Measurements from ENCODE around the gene CYP27C1. TPM values are rescaled to one million over a fixed set of nuclear protein-coding genes. Genes with fewer than 3 reads are reported as not detected.

The CYP27C1 gene
- total and polyA plus RNA-seq, 5 experiments from 2014 or later: not detected

DNA sequence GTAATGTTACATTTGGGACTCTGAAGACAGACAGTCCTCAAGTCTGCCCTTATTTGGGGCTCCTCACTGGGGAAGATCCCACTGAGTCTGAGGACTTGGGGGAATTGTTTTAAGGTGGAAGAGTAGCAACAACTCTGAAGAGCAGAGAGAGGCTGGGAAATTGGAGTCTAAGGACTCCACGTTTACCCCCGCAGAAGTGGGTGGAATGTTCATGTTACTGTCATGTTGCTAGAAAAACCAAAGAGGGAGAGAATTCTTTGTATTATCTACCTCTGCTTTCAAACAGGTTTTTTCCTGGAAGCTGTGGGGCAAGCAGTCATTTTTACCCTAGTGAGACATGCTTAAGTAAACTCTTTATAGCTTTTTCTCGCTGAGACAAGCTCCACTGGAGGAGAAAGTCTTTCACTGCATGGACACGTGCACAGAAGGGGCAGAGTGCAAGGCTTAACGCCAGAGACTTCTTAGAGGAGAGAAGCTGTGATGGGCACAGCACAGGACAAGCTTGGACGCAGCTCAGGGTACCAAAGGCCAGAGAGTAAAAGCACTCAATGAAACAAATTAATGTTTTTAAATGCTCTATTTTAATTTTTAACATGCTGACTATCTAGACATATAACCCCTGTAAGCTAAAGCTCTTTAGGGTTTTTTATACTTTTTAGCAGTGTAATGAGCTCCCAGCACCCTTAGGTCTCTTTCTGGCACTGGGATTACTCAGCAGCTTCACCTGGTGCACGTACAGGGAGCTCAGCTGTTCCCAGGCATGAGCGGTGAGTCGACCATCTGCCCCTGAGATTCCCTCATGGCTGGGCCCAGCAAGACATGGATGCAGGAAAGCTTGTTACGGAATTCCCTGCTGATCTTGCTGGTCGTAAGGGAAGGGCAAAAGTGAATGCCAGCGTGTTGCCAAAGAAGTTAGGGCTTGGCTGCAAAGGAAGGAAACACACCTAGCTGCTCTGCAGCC, 58.6 kb downstream of the CYP27C1 start:
- H3K27ac Mint-ChIP-seq: peak overlapping the region in 2 of 10 donors; percentile 27 to 34
- DNase-seq: no peak

DNA sequence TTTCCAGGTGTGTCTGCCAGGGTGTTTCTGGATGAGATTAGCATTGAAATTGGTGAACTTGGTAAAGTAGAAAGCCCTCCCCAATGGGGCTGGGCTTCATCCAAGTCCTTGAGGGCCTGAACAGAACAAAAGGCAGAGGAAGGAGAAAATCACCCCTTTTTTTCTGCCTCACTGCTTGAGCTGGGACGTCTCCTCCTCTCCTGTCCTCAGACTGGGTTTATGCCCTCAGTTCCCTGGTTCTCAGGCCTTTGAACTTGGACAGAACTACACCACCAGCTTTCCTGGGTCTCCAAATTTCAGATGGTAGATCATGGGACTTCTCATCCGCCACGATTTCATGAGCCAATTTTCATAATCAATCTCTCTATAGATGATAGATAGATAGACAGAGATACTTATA, 59.4 kb downstream of the CYP27C1 start:
- H3K4me1 Mint-ChIP-seq: peaks cover 0 to 10% (median 0%) of the 10 kb centered on the region in 4 donors
- POLR2A ChIA-PET: no interaction called here
- H3K36me3 Mint-ChIP-seq: no peaks in the 10 kb centered on the region
- H3K27ac Mint-ChIP-seq: no peak overlapping the region
- DNase-seq: no peak
- no peak for ATAC-seq
- no peaks in the 10 kb centered on the region for H3K9me3 Mint-ChIP-seq
- H3K4me3 Mint-ChIP-seq: no peak overlapping the region
- peaks cover 0 to 2% (median 0%) of the 10 kb centered on the region in 5 donors for H3K27me3 Mint-ChIP-seq

More for the DNA sequence above, 58.6 kb downstream of the CYP27C1 start:
- Mint-ChIP-seq H3K27me3 (peaks cover 0 to 2% (median 0%) of the 10 kb centered on the region in 5 donors), H3K4me1 (peaks cover 0 to 10% (median 0%) of the 10 kb centered on the region in 4 donors), H3K4me3 (no peak overlapping the region), H3K36me3 (no peaks in the 10 kb centered on the region), H3K9me3 (no peaks in the 10 kb centered on the region)
- POLR2A ChIA-PET: no interaction called here
- no peak for ATAC-seq

DNA sequence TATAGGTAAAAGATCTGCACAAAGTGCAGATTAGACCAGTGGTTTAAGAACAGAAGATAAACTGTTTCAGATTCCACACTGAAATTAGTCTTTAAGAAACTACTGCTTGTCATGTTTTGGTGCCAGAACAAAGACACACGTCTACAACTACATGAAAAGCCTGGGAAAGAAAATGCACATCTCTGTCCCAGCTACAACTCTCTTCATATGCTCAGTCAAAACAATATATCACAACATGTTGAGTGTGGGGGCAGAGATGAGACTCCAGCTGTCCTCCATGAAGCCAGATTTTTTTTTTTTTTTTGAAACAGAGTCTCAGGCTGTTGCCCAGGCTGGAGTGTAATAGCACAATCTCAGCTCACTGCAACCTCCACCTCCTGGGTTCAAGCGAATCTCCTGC, 60.6 kb downstream of the CYP27C1 start:
- Mint-ChIP-seq H3K36me3 (no peaks in the 10 kb centered on the region), H3K27me3 (peaks cover 0 to 2% (median 0%) of the 10 kb centered on the region in 5 donors), H3K4me1 (peaks cover 0 to 14% (median 0%) of the 10 kb centered on the region in 4 donors), H3K9me3 (no peaks in the 10 kb centered on the region), H3K4me3 (no peak overlapping the region), H3K27ac (no peak overlapping the region)
- POLR2A ChIA-PET: no interaction called here
- ATAC-seq: no peak
- no peak for DNase-seq

DNA sequence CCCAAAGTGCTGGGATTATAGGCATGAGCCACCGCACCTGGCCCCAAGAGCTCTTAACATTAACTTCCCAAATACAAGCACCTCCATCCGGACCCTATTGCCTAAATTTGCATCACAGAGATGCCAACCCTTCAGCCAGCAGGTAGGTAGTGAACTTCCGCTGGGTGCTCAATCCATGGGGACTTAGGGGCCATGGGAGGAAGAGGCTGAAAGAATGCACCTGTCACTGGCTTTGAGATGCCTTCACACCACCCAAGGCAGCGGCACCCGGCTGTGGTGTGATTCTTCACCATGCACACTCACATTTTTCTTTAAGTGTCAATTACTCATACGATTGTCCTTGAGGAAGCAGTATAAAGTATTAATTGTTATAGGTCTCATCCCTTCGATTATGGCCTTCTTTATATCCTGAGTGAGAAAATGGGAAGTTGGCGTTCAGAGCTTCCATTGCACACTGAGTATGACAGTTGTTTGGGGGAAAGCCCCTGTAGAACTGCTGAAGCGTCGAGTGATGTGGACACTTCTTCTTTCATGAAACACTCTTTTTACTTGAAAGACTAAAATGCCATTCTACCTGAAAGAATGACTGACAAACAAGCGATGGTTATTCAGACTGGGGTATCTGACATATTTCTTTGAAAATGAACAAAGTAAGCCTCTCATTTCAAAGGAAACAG, 61.3 kb downstream of the CYP27C1 start:
- ATAC-seq: no peak
- POLR2A ChIA-PET: interaction anchor here (0.6 kb wide), 1 partner anchor 568 kb away, joined by 5 read pairs; no protein-coding TSS in a partner anchor
- no peak overlapping the region for H3K27ac Mint-ChIP-seq

DNA sequence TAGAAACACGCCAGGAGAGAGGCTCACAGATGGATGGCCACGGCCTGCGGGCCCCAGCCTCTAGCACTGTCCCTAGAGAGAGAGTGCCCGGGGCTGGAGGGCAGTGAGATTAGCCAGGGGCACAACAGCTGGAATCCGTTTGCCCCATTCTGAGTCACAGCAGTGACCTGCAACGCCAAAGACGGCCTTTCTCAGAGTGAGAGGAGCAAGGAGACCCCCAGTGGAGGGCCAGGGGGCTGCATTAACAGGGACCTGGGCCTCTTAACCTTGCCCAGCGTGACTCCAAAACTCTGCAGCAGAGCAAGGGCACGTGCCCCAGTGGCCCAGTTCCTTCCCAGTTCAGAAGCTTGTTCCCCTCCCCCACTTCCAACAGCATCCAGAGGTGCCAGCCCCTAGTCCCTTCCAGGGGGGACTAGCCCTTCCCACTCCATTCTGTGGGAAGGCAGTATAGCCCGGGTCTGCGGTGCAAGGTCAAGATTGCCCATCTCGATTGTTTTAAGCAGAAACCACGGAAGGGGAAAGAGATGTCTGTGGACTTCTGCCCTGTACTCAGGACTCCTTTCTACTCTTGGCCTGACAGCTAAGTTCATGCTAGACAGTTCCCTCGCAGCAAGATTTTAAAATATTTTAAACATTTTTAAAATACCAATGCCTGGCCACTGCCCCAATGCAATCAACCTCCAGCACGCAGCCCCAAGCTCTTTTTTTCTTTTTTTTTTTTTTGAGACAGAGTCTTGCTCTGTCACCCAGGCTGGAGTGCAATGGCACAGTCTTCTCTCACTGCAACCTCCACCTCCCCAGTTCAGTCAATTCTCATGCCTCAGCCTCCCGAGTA, 62.2 kb downstream of the CYP27C1 start:
- no peaks in the 10 kb centered on the region for H3K36me3 Mint-ChIP-seq
- no peak for ATAC-seq
- no peaks in the 10 kb centered on the region for H3K9me3 Mint-ChIP-seq
- DNase-seq: peak in 1 of 10 donors; percentile 13
- H3K4me3 Mint-ChIP-seq: no peak overlapping the region
- peaks cover 0 to 2% (median 0%) of the 10 kb centered on the region in 5 donors for H3K27me3 Mint-ChIP-seq
- peaks cover 0 to 14% (median 0%) of the 10 kb centered on the region in 4 donors for H3K4me1 Mint-ChIP-seq
- H3K27ac Mint-ChIP-seq: peak overlapping the region in 1 of 10 donors; percentile 15
- POLR2A ChIA-PET: interaction anchor here (0.6 to 1.0 kb wide), 2 partner anchors 77 to 567 kb away, joined by 3 to 5 read pairs; no protein-coding TSS in a partner anchor

More for the DNA sequence above, 61.3 kb downstream of the CYP27C1 start:
- Mint-ChIP-seq H3K4me3 (no peak overlapping the region), H3K36me3 (no peaks in the 10 kb centered on the region), H3K4me1 (peaks cover 0 to 14% (median 0%) of the 10 kb centered on the region in 4 donors), H3K27me3 (peaks cover 0 to 2% (median 0%) of the 10 kb centered on the region in 5 donors), H3K9me3 (no peaks in the 10 kb centered on the region)
- no peak for DNase-seq

GRCh38 chr2:127157114-127157513, 63.0 kb downstream of the CYP27C1 start:
- H3K4me3 Mint-ChIP-seq: no peak overlapping the region
- peaks cover 0 to 14% (median 0%) of the 10 kb centered on the region in 4 donors for H3K4me1 Mint-ChIP-seq
- H3K9me3 Mint-ChIP-seq: peaks cover 0 to 2% (median 0%) of the 10 kb centered on the region in 9 donors
- ATAC-seq (no peak), DNase-seq (no peak)
- no peaks in the 10 kb centered on the region for H3K36me3 Mint-ChIP-seq
- peaks cover 0 to 2% (median 0%) of the 10 kb centered on the region in 5 donors for H3K27me3 Mint-ChIP-seq
- POLR2A ChIA-PET: interaction anchor here (1.0 kb wide), 1 partner anchor 77 kb away, joined by 3 read pairs; no protein-coding TSS in a partner anchor
- H3K27ac Mint-ChIP-seq: no peak overlapping the region

DNA sequence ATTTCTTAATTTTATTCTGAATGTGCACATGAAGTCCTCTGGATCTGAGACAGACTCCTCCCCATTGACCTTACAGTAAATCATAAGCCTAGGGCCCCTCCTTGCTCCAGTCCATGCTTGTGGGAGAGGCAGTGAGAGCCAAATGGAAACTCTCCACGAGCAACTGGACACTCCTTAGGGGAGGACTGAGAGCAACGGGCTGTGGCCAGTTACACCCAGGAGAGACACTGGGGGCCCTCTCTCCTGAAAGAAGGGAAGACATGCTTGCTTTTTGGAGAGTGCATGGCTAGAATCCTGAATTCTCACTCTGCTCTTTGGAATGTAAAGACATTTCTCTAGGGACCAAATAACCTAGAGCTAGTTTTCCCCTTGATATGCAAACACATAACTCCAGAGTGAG, 64.2 kb downstream of the CYP27C1 start:
- no peak overlapping the region for H3K27ac Mint-ChIP-seq
- peaks cover 0 to 7% (median 0%) of the 10 kb centered on the region in 3 donors for H3K36me3 Mint-ChIP-seq
- no peak overlapping the region for H3K4me3 Mint-ChIP-seq
- H3K9me3 Mint-ChIP-seq: peaks cover 0 to 13% (median 0%) of the 10 kb centered on the region in 9 donors
- ATAC-seq (no peak), DNase-seq (no peak)
- peaks cover 0 to 14% (median 0%) of the 10 kb centered on the region in 4 donors for H3K4me1 Mint-ChIP-seq
- H3K27me3 Mint-ChIP-seq: peaks cover 0 to 2% (median 0%) of the 10 kb centered on the region in 5 donors
- POLR2A ChIA-PET: no interaction called here

- H3K27me3 Mint-ChIP-seq: peaks cover 0 to 2% (median 0%) of the 10 kb centered on the region in 5 donors
- peaks cover 0 to 14% (median 0%) of the 10 kb centered on the region in 9 donors for H3K9me3 Mint-ChIP-seq
- DNase-seq (no peak), ATAC-seq (no peak)
- peaks cover 0 to 7% (median 0%) of the 10 kb centered on the region in 3 donors for H3K36me3 Mint-ChIP-seq
- H3K4me1 Mint-ChIP-seq: peaks cover 0 to 14% (median 0%) of the 10 kb centered on the region in 4 donors
- H3K4me3 Mint-ChIP-seq: no peak overlapping the region
- POLR2A ChIA-PET: interaction anchor here (0.7 kb wide), 1 partner anchor 139 kb away, joined by 3 read pairs; the partner anchor contains the start of gene ERCC3
- H3K27ac Mint-ChIP-seq: peak overlapping the region in 1 of 10 donors; percentile 25
These were observed 65.0 kb downstream of the CYP27C1 start for GRCh38 chr2:127155028-127155581.

GRCh38 chr2:127154396-127154795, 65.7 kb downstream of the CYP27C1 start:
- Mint-ChIP-seq H3K27me3 (peaks cover 0 to 2% (median 0%) of the 10 kb centered on the region in 5 donors), H3K4me1 (peaks cover 0 to 14% (median 0%) of the 10 kb centered on the region in 4 donors), H3K27ac (no peak overlapping the region), H3K36me3 (peaks cover 0 to 7% (median 0%) of the 10 kb centered on the region in 3 donors), H3K4me3 (no peak overlapping the region), H3K9me3 (peaks cover 0 to 14% (median 0%) of the 10 kb centered on the region in 9 donors)
- DNase-seq (no peak), ATAC-seq (no peak)
- POLR2A ChIA-PET: interaction anchor here (0.7 kb wide), 1 partner anchor 140 kb away, joined by 3 read pairs; the partner anchor contains the start of gene ERCC3

- no peak overlapping the region for H3K4me3 Mint-ChIP-seq
- DNase-seq (no peak), ATAC-seq (no peak)
- no peak overlapping the region for H3K27ac Mint-ChIP-seq
- POLR2A ChIA-PET: no interaction called here
- H3K4me1 Mint-ChIP-seq: peaks cover 0 to 8% (median 0%) of the 10 kb centered on the region in 4 donors
- peaks cover 0 to 14% (median 0%) of the 10 kb centered on the region in 9 donors for H3K9me3 Mint-ChIP-seq
- peaks cover 0 to 7% (median 0%) of the 10 kb centered on the region in 3 donors for H3K36me3 Mint-ChIP-seq
- peaks cover 0 to 2% (median 0%) of the 10 kb centered on the region in 5 donors for H3K27me3 Mint-ChIP-seq
These were observed 66.4 kb downstream of the CYP27C1 start for GRCh38 chr2:127153691-127154158.

- Mint-ChIP-seq H3K36me3 (peaks cover 0 to 7% (median 0%) of the 10 kb centered on the region in 3 donors), H3K4me3 (no peak overlapping the region), H3K27me3 (no peaks in the 10 kb centered on the region), H3K4me1 (peaks cover 0 to 4% (median 0%) of the 10 kb centered on the region in 4 donors), H3K27ac (no peak overlapping the region), H3K9me3 (peaks cover 0 to 14% (median 0%) of the 10 kb centered on the region in 9 donors)
- POLR2A ChIA-PET: no interaction called here
- no peak for ATAC-seq
- DNase-seq: no peak
These were observed 69.1 kb downstream of the CYP27C1 start for GRCh38 chr2:127150996-127151395.
